Adrenal gland (tissue), 5 donors: ENCODE results near the gene HOXA3.

ENCODE experiments used
- CTCF ChIP-seq, 6 experiments: fragments of 450-650 bp in 4 of 6; fragments of 200-600 bp in 2 of 6; sonication (generic) in 1 of 6; IDR thresholded peaks; 1 replicate in 5 of 6; 2 replicates in 1 of 6; pipeline versions ENCODE4 v1.5.1 to v1.8.0; 2016 to 2021; ENCODE audit warnings: antibody characterized with exemption in 6 of 6, mild to moderate bottlenecking in 2 of 6, moderate library complexity in 1 of 6
- POLR2A ChIP-seq, 2 donors: fragments of 450-650 bp; IDR thresholded peaks; one replicate each; pipeline ENCODE4 v1.6.1; 2017; ENCODE audit warnings: antibody characterized with exemption in 2 of 2, mild to moderate bottlenecking in 2 of 2, moderate library complexity in 1 of 2
- donor health status: DM: no; HTN: no; CAD: no.

- no peak for TF ChIP-seq POLR2A (IDR thresholded peaks at IDR 0.05)
- TF ChIP-seq CTCF (IDR thresholded peaks at IDR 0.05): no peak
Observed at GRCh38 chr7:27177795-27178320, 25.5 kb upstream of the HOXA3 start.
